Skeletal muscle tissue (tissue), 4 donors: ENCODE measurements around the gene KDM4C. TPM values are rescaled to one million over a fixed set of nuclear protein-coding genes. Genes with fewer than 3 reads are reported as not detected.
"Not testable (repeated sequence)": the region's sequence is repeated elsewhere in the genome, so short reads cannot be mapped to it uniquely, and the experiment has no call there.

Experiments used
- H3K27ac ChIP-seq: one replicate; pipeline ENCODE4 v1.7.0; 2013; ENCODE audit warnings: mild to moderate bottlenecking, low read depth, low read length, inconsistent platforms
- H3K27me3 ChIP-seq, 3 donors: one replicate each; pipeline ENCODE4 v1.7.0; 2013; ENCODE audit warnings: low read length in 3 of 3; ENCODE audit not compliant: control insufficient read depth in 3 of 3, insufficient read depth in 3 of 3
- H3K36me3 ChIP-seq, 3 donors: one replicate each; pipeline ENCODE4 v1.7.0; 2013; ENCODE audit warnings: low read length in 3 of 3; ENCODE audit not compliant: control insufficient read depth in 3 of 3, insufficient read depth in 3 of 3
- H3K4me1 ChIP-seq, 3 donors: one replicate each; pipeline ENCODE4 v1.7.0; 2013; ENCODE audit warnings: low read length in 3 of 3, mild to moderate bottlenecking in 3 of 3; ENCODE audit not compliant: control insufficient read depth in 3 of 3, insufficient read depth in 3 of 3
- H3K4me3 ChIP-seq, 3 donors: one replicate each; pipeline ENCODE4 v1.7.0; 2013; ENCODE audit warnings: low read length in 3 of 3
- H3K9ac ChIP-seq, 3 donors: one replicate each; pipeline ENCODE4 v1.7.0; 2013; ENCODE audit warnings: low read length in 3 of 3, mild to moderate bottlenecking in 3 of 3, moderate library complexity in 2 of 3, low read depth in 1 of 3
- H3K9me3 ChIP-seq, 3 donors: one replicate each; pipeline ENCODE4 v1.7.0; 2013; ENCODE audit warnings: low read length in 3 of 3; ENCODE audit not compliant: control insufficient read depth in 3 of 3
- total RNA-seq: library from RNA; depleted of rRNA; stranded (reverse); fragments of >200 nt; gene quantifications from one replicate; pipeline ENCODE4 v1.2.3, GENCODE V29; 2014
- donor health status: Osteomylitis.

Gene KDM4C
- total RNA-seq, 1 donor from 2014 or later = 50.1 TPM

DNA sequence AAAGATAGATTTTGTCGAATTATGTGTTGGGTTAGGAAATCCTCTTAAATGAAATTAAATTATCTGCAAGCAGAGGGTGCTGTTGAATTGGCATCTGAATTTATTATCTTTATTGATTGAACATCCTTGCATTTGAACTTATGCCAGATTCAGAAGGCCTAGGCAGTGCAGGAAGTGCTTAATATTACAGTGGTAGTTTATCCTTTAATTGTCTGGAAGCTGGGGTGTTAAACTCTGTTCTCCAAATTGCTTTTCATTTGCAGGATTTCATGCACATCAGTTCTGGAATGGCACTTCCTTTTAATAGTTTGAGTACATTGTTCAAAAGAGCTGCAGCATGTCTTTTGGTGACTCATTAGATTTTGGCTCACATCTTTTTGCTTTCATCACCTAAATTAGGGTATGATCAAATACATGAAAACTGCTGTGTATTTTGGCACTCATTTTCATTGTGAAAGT lies 186.3 kb downstream of the KDM4C start:
- no peaks in the 10 kb centered on the region for H3K36me3 ChIP-seq
- H3K9me3 ChIP-seq = no peaks in the 10 kb centered on the region
- peaks cover 0 to under 1% (median 0%) of the 10 kb centered on the region in 3 donors for H3K4me1 ChIP-seq
- no peak overlapping the region for H3K9ac ChIP-seq
- no peak overlapping the region for H3K27ac ChIP-seq
- no peak overlapping the region for H3K4me3 ChIP-seq
- H3K27me3 ChIP-seq = no peaks in the 10 kb centered on the region

- no peak overlapping the region for H3K9ac ChIP-seq
- no peaks in the 10 kb centered on the region for H3K9me3 ChIP-seq
- no peaks in the 10 kb centered on the region for H3K27me3 ChIP-seq
- H3K4me1 ChIP-seq = no peaks in the 10 kb centered on the region
- H3K27ac ChIP-seq = no peak overlapping the region
- H3K4me3 ChIP-seq = no peak overlapping the region
- no peaks in the 10 kb centered on the region for H3K36me3 ChIP-seq
These were observed 187.1 kb downstream of the KDM4C start for GRCh38 chr9:6944896-6945295.

DNA sequence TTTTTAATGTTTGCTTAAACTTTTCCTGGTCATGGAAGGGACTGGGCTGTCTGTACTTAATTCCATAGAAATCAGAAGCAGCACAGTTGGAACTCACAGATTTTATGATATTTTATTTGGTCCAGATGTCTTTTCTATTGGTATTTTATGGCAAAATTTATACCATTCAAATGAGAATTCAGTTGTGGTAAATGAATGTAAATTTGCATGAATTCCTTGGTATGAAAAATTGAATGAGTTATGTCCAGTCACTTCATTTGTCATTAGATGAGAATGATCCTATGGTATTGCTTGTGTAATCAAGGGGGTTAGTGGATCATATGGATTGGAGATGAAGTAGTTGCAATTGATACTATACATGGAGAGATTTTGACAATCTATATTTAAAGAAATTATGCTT lies 188.0 kb downstream of the KDM4C start:
- no peak overlapping the region for H3K9ac ChIP-seq
- no peaks in the 10 kb centered on the region for H3K36me3 ChIP-seq
- no peak overlapping the region for H3K4me3 ChIP-seq
- no peaks in the 10 kb centered on the region for H3K4me1 ChIP-seq
- H3K27ac ChIP-seq = no peak overlapping the region
- no peaks in the 10 kb centered on the region for H3K9me3 ChIP-seq
- no peaks in the 10 kb centered on the region for H3K27me3 ChIP-seq

DNA sequence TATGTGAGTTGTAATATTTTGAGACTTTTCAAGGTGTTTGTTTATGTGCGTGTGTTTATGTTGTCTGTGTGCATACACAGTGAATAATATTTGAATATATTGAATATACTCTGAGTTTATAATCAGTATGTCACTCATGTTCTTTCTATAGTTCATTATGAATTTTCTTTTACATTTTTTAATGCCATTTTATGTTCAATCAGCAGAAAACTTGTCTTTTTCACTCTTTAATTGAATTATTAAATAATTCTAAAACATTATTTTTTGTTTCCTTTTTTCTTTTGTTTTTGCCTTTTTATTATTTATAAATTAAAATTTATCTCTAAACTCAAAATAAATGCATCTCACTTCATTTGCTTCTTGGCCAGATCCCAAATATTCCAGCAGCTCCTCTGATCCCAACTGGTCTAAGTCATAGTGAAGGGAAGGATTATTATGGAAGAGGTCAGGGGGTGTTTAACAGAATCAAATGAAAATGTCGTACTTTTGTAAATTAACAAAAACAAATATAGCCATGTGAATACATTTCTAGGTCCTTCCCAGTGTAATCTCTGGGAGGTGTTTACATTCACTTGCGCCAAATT lies 188.9 kb downstream of the KDM4C start:
- no peak overlapping the region for H3K9ac ChIP-seq
- no peaks in the 10 kb centered on the region for H3K36me3 ChIP-seq
- H3K9me3 ChIP-seq = no peaks in the 10 kb centered on the region
- H3K4me3 ChIP-seq = no peak overlapping the region
- H3K27ac ChIP-seq = no peak overlapping the region
- H3K4me1 ChIP-seq = no peaks in the 10 kb centered on the region
- no peaks in the 10 kb centered on the region for H3K27me3 ChIP-seq

GRCh38 chr9:6948921-6949320 lies 191.1 kb downstream of the KDM4C start:
- not testable (repeated sequence) for H3K36me3 ChIP-seq, H3K9me3 ChIP-seq, H3K27ac ChIP-seq, H3K9ac ChIP-seq, H3K4me3 ChIP-seq, H3K27me3 ChIP-seq, H3K4me1 ChIP-seq

GRCh38 chr9:6955251-6955921 lies 197.6 kb downstream of the KDM4C start:
- Histone ChIP-seq H3K9ac (no peak overlapping the region), H3K27ac (no peak overlapping the region), H3K27me3 (no peaks in the 10 kb centered on the region), H3K9me3 (no peaks in the 10 kb centered on the region), H3K4me1 (peaks cover 0 to 13% (median 7%) of the 10 kb centered on the region in 3 donors), H3K4me3 (no peak overlapping the region), H3K36me3 (peaks cover 0 to 2% (median 0%) of the 10 kb centered on the region in 3 donors)

- Histone ChIP-seq H3K9me3 (no peaks in the 10 kb centered on the region), H3K27ac (no peak overlapping the region)
These were observed 199.1 kb downstream of the KDM4C start for GRCh38 chr9:6956879-6957278.

DNA sequence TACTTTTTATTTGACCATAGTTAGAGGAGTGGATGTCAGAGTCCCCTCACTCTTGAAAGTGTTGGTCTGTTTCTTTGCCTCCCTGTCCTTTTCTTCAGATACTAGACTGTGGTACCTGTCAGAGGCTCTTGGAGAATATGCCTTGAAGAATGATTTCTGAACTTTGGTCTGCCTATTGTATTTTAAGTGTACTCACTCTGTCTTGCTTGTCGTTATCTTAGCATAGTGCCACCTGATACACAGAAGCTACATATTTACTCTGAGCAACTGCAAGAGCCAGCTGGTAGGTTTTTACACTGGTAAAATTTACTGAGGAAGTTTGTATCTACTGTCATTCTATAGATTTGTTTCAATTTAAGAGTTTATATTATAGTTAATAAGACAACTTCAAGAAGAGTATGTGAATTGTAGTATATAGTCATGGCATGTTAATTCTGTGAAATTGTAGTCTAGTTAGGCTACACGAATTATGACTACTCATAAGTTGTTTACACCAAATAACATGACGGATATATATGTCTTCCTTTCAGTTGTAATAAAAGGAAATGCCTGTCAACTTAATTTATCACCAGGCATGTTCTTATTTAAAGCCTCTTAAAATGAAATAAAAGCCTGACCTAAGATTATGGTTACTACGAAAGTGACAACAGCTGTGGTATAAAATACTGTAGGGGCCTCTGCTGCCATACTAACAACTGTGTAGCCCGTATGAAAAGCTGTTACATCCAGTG lies 201.7 kb downstream of the KDM4C start:
- peaks cover 0 to 15% (median 7%) of the 10 kb centered on the region in 3 donors for H3K4me1 ChIP-seq
- no peak overlapping the region for H3K9ac ChIP-seq
- no peaks in the 10 kb centered on the region for H3K9me3 ChIP-seq
- no peak overlapping the region for H3K4me3 ChIP-seq
- no peaks in the 10 kb centered on the region for H3K27me3 ChIP-seq
- H3K36me3 ChIP-seq = peaks cover 0 to 2% (median 0%) of the 10 kb centered on the region in 3 donors
- H3K27ac ChIP-seq = no peak overlapping the region

More at GRCh38 chr9:6956879-6957278, 199.1 kb downstream of the KDM4C start:
- Histone ChIP-seq H3K4me1 (peaks cover 0 to 15% (median 7%) of the 10 kb centered on the region in 3 donors), H3K27me3 (no peaks in the 10 kb centered on the region), H3K9ac (no peak overlapping the region), H3K4me3 (no peak overlapping the region), H3K36me3 (peaks cover 0 to 2% (median 0%) of the 10 kb centered on the region in 3 donors)

DNA sequence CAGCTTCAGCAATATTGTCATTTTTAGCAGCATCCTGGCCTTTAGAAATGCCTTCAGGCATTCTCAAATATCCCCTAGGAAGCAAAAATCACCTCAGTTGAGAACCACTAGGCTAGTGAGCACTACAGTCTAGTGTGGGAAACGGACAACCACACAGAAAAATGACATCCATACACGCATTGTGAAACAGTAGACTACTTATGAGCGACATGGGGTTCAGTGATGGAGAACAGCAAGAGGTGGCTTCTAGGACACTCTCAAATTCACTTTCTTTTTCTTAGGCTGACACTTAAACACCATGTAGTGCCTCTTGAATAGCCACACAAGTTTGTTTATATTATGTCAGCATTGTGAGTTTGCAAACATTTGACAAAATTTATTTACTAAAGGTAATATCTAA lies 203.0 kb downstream of the KDM4C start:
- Histone ChIP-seq H3K9ac (no peak overlapping the region), H3K27me3 (no peaks in the 10 kb centered on the region), H3K4me1 (peaks cover 0 to 15% (median 7%) of the 10 kb centered on the region in 3 donors), H3K9me3 (no peaks in the 10 kb centered on the region), H3K27ac (no peak overlapping the region), H3K4me3 (no peak overlapping the region), H3K36me3 (peaks cover 0 to 2% (median 0%) of the 10 kb centered on the region in 3 donors)
